GM23338 (cell line): ENCODE measurements around the gene FN3K. TPM values are rescaled to one million over a fixed set of nuclear protein-coding genes. Genes with fewer than 3 reads are reported as not detected.

ENCODE experiments used
- ATAC-seq: fragments of 200-7000 bp; cut with Tn5 transposase; 3 replicates; pipeline ENCODE4 v1.9.1; 2020
- DNase-seq: peaks from one replicate; pipeline ENCODE4 v3.0.0-alpha.2; 2015; ENCODE audit warnings: low spot score
- H2AFZ ChIP-seq: fragments of 200-600 bp; sonication (generic); 2 replicates; pipeline ENCODE4 v1.8.0; 2016; ENCODE audit warnings: antibody characterized with exemption, mild to moderate bottlenecking, moderate library complexity
- H3F3A ChIP-seq: fragments of 200-600 bp; sonication (generic); replicated peaks from 2 replicates; pipeline ENCODE4 v1.8.0; 2017; ENCODE audit warnings: antibody characterized with exemption, mixed run types, low read depth
- H3K27ac ChIP-seq: fragments of 200-600 bp; sonication (generic); 2 replicates; pipeline ENCODE4 v1.6.1; 2016; ENCODE audit warnings: low read depth
- H3K27me3 ChIP-seq: fragments of 200-600 bp; sonication (generic); 2 replicates; pipeline ENCODE4 v1.8.0; 2016; ENCODE audit warnings: mild to moderate bottlenecking, mixed run types, moderate library complexity; ENCODE audit not compliant: insufficient read depth
- H3K36me3 ChIP-seq: fragments of 200-600 bp; sonication (generic); 2 replicates; pipeline ENCODE4 v1.8.0; 2016; ENCODE audit warnings: mild to moderate bottlenecking; ENCODE audit not compliant: insufficient read depth
- H3K4me1 ChIP-seq: fragments of 200-600 bp; sonication (generic); 2 replicates; pipeline ENCODE4 v1.8.0; 2016; ENCODE audit warnings: mild to moderate bottlenecking, moderate library complexity; ENCODE audit not compliant: insufficient read depth
- H3K4me2 ChIP-seq: fragments of 200-600 bp; sonication (generic); 2 replicates; pipeline ENCODE4 v1.7.1; 2017; ENCODE audit warnings: mixed run types
- H3K4me3 ChIP-seq: fragments of 200-600 bp; sonication (generic); 2 replicates; pipeline ENCODE4 v1.6.1; 2016; ENCODE audit warnings: mixed run types
- H3K79me2 ChIP-seq: fragments of 200-600 bp; sonication (generic); replicated peaks from 2 replicates; pipeline ENCODE4 v1.8.0; 2017; ENCODE audit warnings: mild to moderate bottlenecking; ENCODE audit not compliant: insufficient read depth
- H3K9me2 ChIP-seq: fragments of 200-600 bp; sonication (generic); 2 replicates; pipeline ENCODE4 v1.8.0; 2017; ENCODE audit not compliant: insufficient read depth
- H4K20me1 ChIP-seq: fragments of 200-600 bp; sonication (generic); replicated peaks from 2 replicates; pipeline ENCODE4 v1.8.0; 2017; ENCODE audit warnings: mild to moderate bottlenecking; ENCODE audit not compliant: insufficient read depth
- H3K27ac Mint-ChIP-seq: 2 replicates; pipeline ENCODE4 v1.8.0; 2020; ENCODE audit warnings: inconsistent platforms, mild to moderate bottlenecking, moderate library complexity, mixed read lengths
- H3K27me3 Mint-ChIP-seq: 3 replicates; pipeline ENCODE4 v1.8.0; 2022; ENCODE audit warnings: low read depth, mild to moderate bottlenecking, moderate library complexity, mixed read lengths, inconsistent platforms; ENCODE audit not compliant: insufficient read depth, poor library complexity
- H3K36me3 Mint-ChIP-seq: 3 replicates; pipeline ENCODE4 v1.8.0; 2021; ENCODE audit warnings: low read depth, mild to moderate bottlenecking, inconsistent platforms, moderate library complexity, mixed read lengths
- H3K4me1 Mint-ChIP-seq: 3 replicates; pipeline ENCODE4 v1.8.0; 2020; ENCODE audit warnings: mild to moderate bottlenecking, inconsistent platforms, mixed read lengths
- H3K4me3 Mint-ChIP-seq: 3 replicates; pipeline ENCODE4 v1.8.0; 2021; ENCODE audit warnings: moderate library complexity, mild to moderate bottlenecking, inconsistent platforms, mixed read lengths
- H3K9me3 Mint-ChIP-seq: 3 replicates; pipeline ENCODE4 v1.8.0; 2020; ENCODE audit warnings: moderate library complexity, mild to moderate bottlenecking, inconsistent platforms, mixed read lengths
- EZH2 ChIP-seq: fragments of 200-600 bp; sonication (generic); IDR thresholded peaks from one replicate; pipeline ENCODE4 v1.8.0; 2017; ENCODE audit warnings: antibody characterized with exemption, mild to moderate bottlenecking, low read depth; ENCODE audit not compliant: unreplicated experiment
- EZH2phosphoT487 ChIP-seq: fragments of 200-600 bp; sonication (generic); IDR thresholded peaks from one replicate; pipeline ENCODE4 v1.8.1; 2018; ENCODE audit warnings: antibody characterized with exemption; ENCODE audit not compliant: unreplicated experiment
- JUNB ChIP-seq: IDR thresholded peaks from one replicate; pipeline ENCODE4 v1.6.1; 2016; ENCODE audit warnings: antibody characterized with exemption; ENCODE audit not compliant: unreplicated experiment
- STAT1 ChIP-seq: IDR thresholded peaks from one replicate; pipeline ENCODE4 v1.6.1; 2016; ENCODE audit warnings: antibody characterized with exemption; ENCODE audit not compliant: unreplicated experiment
- ZNF462 ChIP-seq: fragments of 250-450 bp; sonication (Bioruptor Pico); IDR thresholded peaks from 2 replicates; pipeline ENCODE4 v1.5.0; 2020; ENCODE audit warnings: mild to moderate bottlenecking, moderate library complexity
- polyA plus RNA-seq: library from polyadenylated mRNA; unstranded; fragments of >200 nt; fragmentation: Nextera tagmentation; extraction: Ambion mirVana; gene quantifications from 2 replicates; pipeline ENCODE4 v1.2.1, GENCODE V29; 2016
- total RNA-seq: library from RNA; depleted of rRNA; stranded (reverse); fragments of >200 nt; shearing (Covaris generic); gene quantifications from 2 replicates; pipeline ENCODE4 v1.2.3, GENCODE V29; 2014
- TF ChIP-seq, protein P1 (sequence below): IDR thresholded peaks from 2 replicates; pipeline ENCODE4 v1.6.1; 2016; ENCODE audit warnings: antibody characterized with exemption
- TF ChIP-seq, protein P2 (sequence below), 2 experiments: fragments of 200-600 bp in 1 of 2; sonication (generic) in 1 of 2; conservative IDR thresholded peaks; 2 replicates each; pipeline versions ENCODE4 v1.5.1 to v1.6.1; 2016 to 2017; ENCODE audit warnings: antibody characterized with exemption in 2 of 2, low read depth in 2 of 2, mild to moderate bottlenecking in 2 of 2, moderate library complexity in 1 of 2

The FN3K gene
- total and polyA plus RNA-seq, 2 experiments from 2014 or later: 5.3 to 12.9 TPM

DNA sequence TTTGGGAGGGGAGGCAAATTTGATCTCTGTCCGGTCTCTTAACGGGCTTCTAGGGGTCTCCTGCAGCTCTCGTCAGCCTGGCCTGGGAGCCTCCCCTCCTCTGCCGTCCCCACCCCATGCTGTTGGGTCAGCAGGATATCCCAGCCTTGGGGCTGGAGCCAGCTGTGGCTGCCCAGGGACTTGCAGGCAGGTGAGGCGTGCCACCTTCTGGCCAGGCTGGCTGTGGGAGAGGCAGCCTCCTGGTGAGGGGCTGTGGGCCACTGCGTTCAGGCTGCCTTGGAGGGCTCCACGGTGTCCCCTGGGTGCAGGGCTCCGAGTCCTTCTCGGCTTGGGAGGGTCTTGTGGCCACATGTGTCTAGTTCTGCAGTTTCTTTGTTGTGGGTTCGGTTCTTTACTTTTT lies 51.0 kb downstream of the FN3K start (continued):
- TF ChIP-seq ZNF462 (CRISPR knock-in tag): no peak
- TF ChIP-seq JUNB: no peak
- TF ChIP-seq, protein P1, sequence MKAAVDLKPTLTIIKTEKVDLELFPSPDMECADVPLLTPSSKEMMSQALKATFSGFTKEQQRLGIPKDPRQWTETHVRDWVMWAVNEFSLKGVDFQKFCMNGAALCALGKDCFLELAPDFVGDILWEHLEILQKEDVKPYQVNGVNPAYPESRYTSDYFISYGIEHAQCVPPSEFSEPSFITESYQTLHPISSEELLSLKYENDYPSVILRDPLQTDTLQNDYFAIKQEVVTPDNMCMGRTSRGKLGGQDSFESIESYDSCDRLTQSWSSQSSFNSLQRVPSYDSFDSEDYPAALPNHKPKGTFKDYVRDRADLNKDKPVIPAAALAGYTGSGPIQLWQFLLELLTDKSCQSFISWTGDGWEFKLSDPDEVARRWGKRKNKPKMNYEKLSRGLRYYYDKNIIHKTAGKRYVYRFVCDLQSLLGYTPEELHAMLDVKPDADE: no peak
- no peak for TF ChIP-seq EZH2
- no peak for TF ChIP-seq EZH2phosphoT487
- no peak for TF ChIP-seq STAT1

GRCh38 chr17:82787081-82787848 lies 51.9 kb downstream of the FN3K start:
- Histone ChIP-seq H3K4me1 (no peaks in the 10 kb centered on the region), H3K4me2 (no peak overlapping the region), H3K36me3 (peaks cover 6% of the 10 kb centered on the region; the same call in 1 of the 2 replicates), H3K4me3 (no peak overlapping the region), H3K79me2 (peaks cover 60% of the 10 kb centered on the region), H3K9me2 (no peaks in the 10 kb centered on the region), H2AFZ (no peak overlapping the region), H4K20me1 (peaks cover 9% of the 10 kb centered on the region), H3F3A (no peaks in the 10 kb centered on the region), H3K27ac (no peak overlapping the region), H3K27me3 (no peaks in the 10 kb centered on the region)
- Mint-ChIP-seq H3K27me3 (peaks cover 18% of the 10 kb centered on the region), H3K36me3 (peaks cover 48% of the 10 kb centered on the region), H3K27ac (no peak overlapping the region), H3K4me1 (peaks cover 5% of the 10 kb centered on the region), H3K4me3 (no peak overlapping the region), H3K9me3 (peaks cover 4% of the 10 kb centered on the region; the same call in 2 of the 3 replicates)
- ATAC-seq: no peak
- DNase-seq: no peak
- TF ChIP-seq EZH2: no peak
- TF ChIP-seq, protein P1: no peak
- TF ChIP-seq, protein P2, sequence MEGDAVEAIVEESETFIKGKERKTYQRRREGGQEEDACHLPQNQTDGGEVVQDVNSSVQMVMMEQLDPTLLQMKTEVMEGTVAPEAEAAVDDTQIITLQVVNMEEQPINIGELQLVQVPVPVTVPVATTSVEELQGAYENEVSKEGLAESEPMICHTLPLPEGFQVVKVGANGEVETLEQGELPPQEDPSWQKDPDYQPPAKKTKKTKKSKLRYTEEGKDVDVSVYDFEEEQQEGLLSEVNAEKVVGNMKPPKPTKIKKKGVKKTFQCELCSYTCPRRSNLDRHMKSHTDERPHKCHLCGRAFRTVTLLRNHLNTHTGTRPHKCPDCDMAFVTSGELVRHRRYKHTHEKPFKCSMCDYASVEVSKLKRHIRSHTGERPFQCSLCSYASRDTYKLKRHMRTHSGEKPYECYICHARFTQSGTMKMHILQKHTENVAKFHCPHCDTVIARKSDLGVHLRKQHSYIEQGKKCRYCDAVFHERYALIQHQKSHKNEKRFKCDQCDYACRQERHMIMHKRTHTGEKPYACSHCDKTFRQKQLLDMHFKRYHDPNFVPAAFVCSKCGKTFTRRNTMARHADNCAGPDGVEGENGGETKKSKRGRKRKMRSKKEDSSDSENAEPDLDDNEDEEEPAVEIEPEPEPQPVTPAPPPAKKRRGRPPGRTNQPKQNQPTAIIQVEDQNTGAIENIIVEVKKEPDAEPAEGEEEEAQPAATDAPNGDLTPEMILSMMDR (conservative IDR thresholded peaks at IDR 0.05; ENCODE audit: low read depth in 2 of 2): no peak
